BLaER1 treated with 17β-estradiol and CSF1 and Interleukin-3, amounts not matched to agents 10 nM and 100 nM (cell line): ENCODE measurements around the gene ATXN8OS.
A peak's percentile ranks its signal among the peaks of the same experiment; 100 is the strongest.

Experiments
- H3K27ac ChIP-seq, 11 experiments: shearing (Covaris generic); formaldehyde crosslinking; 2 replicates each; pipeline ENCODE4 v1.8.1; 2022
- H3K27me3 ChIP-seq, 11 experiments: shearing (Covaris generic); formaldehyde crosslinking; 2 replicates each; pipeline ENCODE4 v1.8.1; 2022
- H3K36me3 ChIP-seq, 11 experiments: shearing (Covaris generic); formaldehyde crosslinking; 2 replicates each; pipeline ENCODE4 v1.8.1; 2022
- H3K4me1 ChIP-seq, 10 experiments: shearing (Covaris generic); formaldehyde crosslinking; 2 replicates each; pipeline ENCODE4 v1.8.1; 2022
- H3K4me2 ChIP-seq, 11 experiments: shearing (Covaris generic); formaldehyde crosslinking; 2 replicates each; pipeline ENCODE4 v1.8.1; 2022
- H3K4me3 ChIP-seq, 10 experiments: shearing (Covaris generic); formaldehyde crosslinking; 2 replicates each; pipeline ENCODE4 v1.8.1; 2022
- H3K9ac ChIP-seq, 11 experiments: shearing (Covaris generic); formaldehyde crosslinking; 2 replicates each; pipeline ENCODE4 v1.8.1; 2022
- H3K9me3 ChIP-seq, 11 experiments: shearing (Covaris generic); formaldehyde crosslinking; replicated peaks in 1 of 11; 2 replicates each; pipeline ENCODE4 v1.8.1; 2022
- H4K20me1 ChIP-seq, 11 experiments: shearing (Covaris generic); formaldehyde crosslinking; 2 replicates each; pipeline ENCODE4 v1.8.1; 2022
- Cebpa-rat ChIP-seq, 11 experiments: shearing (Covaris generic); IDR thresholded peaks; 2 replicates each; pipeline ENCODE4 v1.8.1; 2022

The ATXN8OS gene

DNA sequence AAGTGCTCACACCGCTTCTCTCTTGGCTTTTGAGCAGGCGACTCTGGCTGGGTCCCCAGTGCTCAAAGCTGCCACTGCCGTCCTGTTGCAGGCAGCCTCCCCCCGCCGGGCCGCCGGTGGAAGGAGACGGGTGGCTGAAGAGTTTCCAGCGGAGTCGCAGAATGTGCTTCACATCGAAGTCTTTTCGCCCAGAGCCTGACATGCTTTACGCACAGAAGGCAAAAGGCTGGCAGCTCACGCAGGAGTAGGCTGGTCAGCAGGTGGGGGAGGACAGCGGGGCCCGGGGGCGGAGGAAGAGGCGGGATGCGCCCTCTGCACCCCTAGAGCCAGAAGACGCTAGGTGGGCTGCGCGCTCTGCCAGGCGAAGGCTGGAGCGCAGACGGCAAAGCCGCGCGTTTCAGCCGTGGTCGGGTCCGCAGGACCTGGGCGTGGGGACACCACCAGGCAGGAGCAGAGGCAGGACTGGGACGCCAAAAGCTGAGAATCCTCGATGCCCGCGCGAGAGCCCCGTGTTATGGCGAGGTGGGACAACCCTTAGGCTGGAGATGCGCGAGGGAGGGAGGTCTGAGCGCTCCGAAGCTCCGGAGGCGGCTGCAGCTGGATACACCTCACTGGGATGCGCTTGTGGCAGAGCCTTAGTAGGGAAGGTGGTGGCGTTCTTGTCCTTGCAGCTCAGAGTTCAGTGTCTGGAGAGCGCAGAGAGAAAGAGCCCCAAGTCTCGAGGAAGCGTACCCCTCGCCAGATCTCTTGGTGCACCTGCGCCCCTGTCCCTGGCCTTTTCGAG is at the start of gene ATXN8OS:
TSS of gene ATXN8OS (plus strand) at position 329 of the 784 bp plus-strand sequence.
- H3K4me3 ChIP-seq: no peak within 1 kb of the TSS
- H4K20me1 ChIP-seq: no peaks in the 10 kb centered on the region
- TF ChIP-seq Cebpa-rat (IDR thresholded peaks at IDR 0.05): no peak
- no peak within 1 kb of the TSS for H3K9ac ChIP-seq
- H3K4me1 ChIP-seq: no peaks in the 10 kb centered on the region
- H3K27ac ChIP-seq: no peak within 1 kb of the TSS
- peaks cover 0 to 12% (median 8%) of the 10 kb centered on the region in 11 experiments; a peak in 11 of 22 replicates for H3K9me3 ChIP-seq
- H3K4me2 ChIP-seq: no peak within 1 kb of the TSS
- no peaks in the 10 kb centered on the region for H3K27me3 ChIP-seq
- no peaks in the 10 kb centered on the region for H3K36me3 ChIP-seq

DNA sequence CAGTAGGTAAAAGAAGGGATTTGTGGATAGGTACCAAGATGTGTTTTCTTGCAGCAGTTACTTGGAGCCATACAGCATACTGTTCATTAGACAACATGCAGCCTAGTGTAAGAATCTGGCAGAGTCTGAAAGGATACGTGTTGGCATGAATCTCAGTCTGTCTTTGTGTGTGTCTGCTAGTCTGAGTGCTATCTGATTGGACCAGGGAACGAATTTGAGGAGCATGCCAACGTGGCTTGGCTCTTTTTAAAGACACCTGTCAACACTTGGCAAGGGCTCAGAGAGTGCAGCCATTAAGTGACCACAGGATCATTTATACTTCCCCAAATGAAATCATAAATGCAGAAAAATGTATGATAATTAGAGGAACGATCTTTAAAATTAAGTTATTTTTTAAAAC is 27.6 kb upstream of the ATXN8OS start:
- Histone ChIP-seq H3K4me2 (no peak overlapping the region), H3K9ac (no peak overlapping the region), H3K4me1 (peaks cover 0 to 15% (median 0%) of the 10 kb centered on the region in 10 experiments; a peak in 3 of 20 replicates), H3K27me3 (no peaks in the 10 kb centered on the region), H4K20me1 (no peaks in the 10 kb centered on the region), H3K9me3 (no peaks in the 10 kb centered on the region), H3K36me3 (no peaks in the 10 kb centered on the region), H3K4me3 (no peak overlapping the region), H3K27ac (no peak overlapping the region)
- no peak for TF ChIP-seq Cebpa-rat (IDR thresholded peaks at IDR 0.05)

DNA sequence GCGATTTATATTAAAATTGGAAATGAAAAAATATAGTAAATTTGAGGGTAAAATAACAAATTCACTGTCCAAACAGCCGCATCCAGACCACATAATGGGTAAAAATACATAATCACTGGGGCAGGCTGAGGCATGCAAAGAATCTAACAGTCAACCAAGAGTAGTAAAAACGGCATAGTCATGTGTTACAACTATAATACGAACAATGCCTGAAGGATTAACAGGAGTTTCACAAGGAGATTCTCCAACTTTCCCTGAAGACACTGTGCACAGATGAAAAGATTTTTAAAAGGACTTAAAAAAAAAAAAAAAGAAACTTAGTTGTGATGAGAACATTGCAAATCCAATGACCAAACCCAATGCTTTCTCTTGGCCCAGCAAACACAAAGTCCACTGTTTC is 20.4 kb upstream of the ATXN8OS start:
- Histone ChIP-seq H3K27me3 (no peaks in the 10 kb centered on the region), H3K9ac (no peak overlapping the region), H3K27ac (no peak overlapping the region), H3K4me2 (no peak overlapping the region), H3K4me1 (peaks cover 0 to 32% (median 12%) of the 10 kb centered on the region in 10 experiments; a peak in 17 of 20 replicates), H3K4me3 (no peak overlapping the region), H4K20me1 (no peaks in the 10 kb centered on the region), H3K36me3 (no peaks in the 10 kb centered on the region), H3K9me3 (no peaks in the 10 kb centered on the region)
- TF ChIP-seq Cebpa-rat (IDR thresholded peaks at IDR 0.05): no peak

DNA sequence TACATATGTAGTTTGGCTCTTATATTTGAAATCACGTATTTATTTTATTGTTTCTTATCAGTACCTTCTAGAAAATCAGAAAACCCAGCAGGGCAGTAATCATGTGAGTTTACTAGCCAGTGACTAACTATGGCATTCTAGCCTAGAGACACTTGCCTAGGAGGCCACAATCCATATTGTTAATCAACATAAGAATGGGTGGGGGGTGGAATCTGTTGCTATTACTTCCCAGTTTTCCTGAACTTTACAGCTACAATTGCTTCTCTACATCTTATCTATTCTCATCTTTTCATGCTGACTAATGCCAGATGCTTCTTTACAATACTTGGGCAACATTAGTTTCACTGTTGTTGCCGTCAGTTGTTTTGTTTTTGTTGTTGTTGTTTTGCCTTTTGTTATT is 18.7 kb upstream of the ATXN8OS start:
- Histone ChIP-seq H3K4me1 (peaks cover 0 to 32% (median 12%) of the 10 kb centered on the region in 10 experiments; a peak in 17 of 20 replicates), H3K4me2 (peak overlapping the region in 1 of 11 experiments; percentile 26; a peak in 1 of 22 replicates), H4K20me1 (no peaks in the 10 kb centered on the region), H3K27ac (no peak overlapping the region; a peak in 1 of 22 replicates), H3K36me3 (no peaks in the 10 kb centered on the region), H3K4me3 (no peak overlapping the region), H3K27me3 (no peaks in the 10 kb centered on the region), H3K9ac (no peak overlapping the region), H3K9me3 (no peaks in the 10 kb centered on the region)
- no peak for TF ChIP-seq Cebpa-rat (IDR thresholded peaks at IDR 0.05)

DNA sequence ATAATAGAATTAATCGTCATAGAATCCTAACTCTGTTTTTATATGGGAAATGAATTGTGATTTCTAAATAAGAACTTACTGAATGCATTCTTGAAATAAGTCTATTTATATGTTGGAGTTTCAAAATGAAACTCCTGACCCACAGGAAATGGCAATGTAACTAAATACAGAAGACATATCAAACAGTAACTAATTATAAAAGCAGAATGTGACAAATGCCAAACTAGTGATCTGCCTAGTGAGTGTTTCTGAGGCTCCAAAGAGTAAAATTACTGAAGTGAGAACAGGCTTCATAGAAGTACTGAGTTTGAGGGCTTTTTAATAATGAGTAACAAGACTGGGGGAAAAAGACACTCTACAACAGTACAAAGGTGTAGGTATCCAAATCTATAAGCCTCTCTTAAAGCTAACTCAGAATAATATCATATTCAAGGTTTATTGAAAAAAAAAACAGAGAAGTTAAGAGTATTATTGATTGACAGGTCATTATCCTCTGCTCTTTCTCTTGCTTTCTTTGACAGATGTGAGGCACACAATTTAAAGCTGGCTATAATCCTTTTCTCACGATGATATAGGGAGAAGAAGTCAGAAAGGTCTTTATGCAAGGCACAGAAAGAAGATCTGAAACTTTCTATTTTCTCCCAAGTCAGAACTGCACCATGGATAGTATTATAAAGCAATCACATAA is 17.4 kb upstream of the ATXN8OS start:
- Histone ChIP-seq H3K36me3 (no peaks in the 10 kb centered on the region), H3K4me1 (peaks cover 0 to 29% (median 12%) of the 10 kb centered on the region in 10 experiments; a peak in 17 of 20 replicates), H3K4me3 (no peak overlapping the region), H3K27ac (peak overlapping the region in 3 of 11 experiments; percentile 43 to 60 (median 54); a peak in 6 of 22 replicates), H3K27me3 (no peaks in the 10 kb centered on the region), H3K4me2 (peak overlapping the region; percentile 1 to 70 (median 40); a peak in 16 of 22 replicates), H4K20me1 (no peaks in the 10 kb centered on the region), H3K9ac (peak overlapping the region in 1 of 11 experiments; percentile 48; a peak in 1 of 22 replicates), H3K9me3 (no peaks in the 10 kb centered on the region)
- no peak for TF ChIP-seq Cebpa-rat (IDR thresholded peaks at IDR 0.05)

DNA sequence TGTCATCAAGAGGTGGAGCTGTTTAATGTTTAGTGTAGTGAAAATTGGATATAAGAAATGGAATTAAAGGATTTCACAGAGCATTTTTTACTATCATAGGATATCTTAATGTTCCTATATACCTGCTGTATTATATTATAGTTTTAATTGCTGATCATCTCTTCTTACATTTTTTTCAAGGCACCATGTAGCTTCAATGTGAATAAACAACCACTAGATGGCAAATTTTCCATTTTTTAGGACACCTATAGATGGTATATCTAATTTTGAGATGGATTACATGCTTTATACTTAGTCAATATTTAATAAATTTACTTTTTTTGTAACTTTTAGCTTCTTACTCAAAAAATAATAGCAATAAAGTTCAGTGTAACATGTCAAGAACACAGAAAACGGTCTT is 9.0 kb upstream of the ATXN8OS start:
- no peak overlapping the region for H3K9ac ChIP-seq
- no peaks in the 10 kb centered on the region for H3K4me1 ChIP-seq
- no peak overlapping the region for H3K4me2 ChIP-seq
- no peaks in the 10 kb centered on the region for H3K9me3 ChIP-seq
- no peak overlapping the region for H3K4me3 ChIP-seq
- TF ChIP-seq Cebpa-rat (IDR thresholded peaks at IDR 0.05): no peak
- H4K20me1 ChIP-seq: no peaks in the 10 kb centered on the region
- no peaks in the 10 kb centered on the region for H3K36me3 ChIP-seq
- H3K27ac ChIP-seq: no peak overlapping the region
- no peaks in the 10 kb centered on the region for H3K27me3 ChIP-seq

DNA sequence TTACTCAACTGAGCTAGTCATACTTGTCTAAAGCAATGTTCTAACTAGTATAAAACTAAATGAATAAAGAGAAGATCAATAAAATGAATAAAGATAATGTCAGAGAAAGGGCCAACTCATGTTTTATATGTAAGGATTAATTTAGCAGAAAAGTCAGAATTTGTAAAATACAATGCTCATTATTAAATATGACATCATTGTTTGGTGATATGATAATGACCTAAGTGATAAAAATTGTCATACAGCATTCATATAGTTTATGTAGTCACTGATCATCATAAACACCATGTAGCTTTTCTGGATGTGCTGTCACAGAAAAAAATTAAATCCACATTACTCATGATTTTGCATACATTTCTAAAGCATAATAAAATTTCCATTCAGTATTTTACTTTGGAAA is 3.1 kb upstream of the ATXN8OS start:
- H4K20me1 ChIP-seq: no peaks in the 10 kb centered on the region
- H3K4me3 ChIP-seq: no peak overlapping the region
- no peaks in the 10 kb centered on the region for H3K27me3 ChIP-seq
- no peak overlapping the region for H3K9ac ChIP-seq
- H3K4me2 ChIP-seq: no peak overlapping the region
- no peak for TF ChIP-seq Cebpa-rat (IDR thresholded peaks at IDR 0.05)
- H3K4me1 ChIP-seq: no peaks in the 10 kb centered on the region
- peaks cover 0 to 12% (median 8%) of the 10 kb centered on the region in 11 experiments; a peak in 11 of 22 replicates for H3K9me3 ChIP-seq
- H3K36me3 ChIP-seq: no peaks in the 10 kb centered on the region
- no peak overlapping the region for H3K27ac ChIP-seq

DNA sequence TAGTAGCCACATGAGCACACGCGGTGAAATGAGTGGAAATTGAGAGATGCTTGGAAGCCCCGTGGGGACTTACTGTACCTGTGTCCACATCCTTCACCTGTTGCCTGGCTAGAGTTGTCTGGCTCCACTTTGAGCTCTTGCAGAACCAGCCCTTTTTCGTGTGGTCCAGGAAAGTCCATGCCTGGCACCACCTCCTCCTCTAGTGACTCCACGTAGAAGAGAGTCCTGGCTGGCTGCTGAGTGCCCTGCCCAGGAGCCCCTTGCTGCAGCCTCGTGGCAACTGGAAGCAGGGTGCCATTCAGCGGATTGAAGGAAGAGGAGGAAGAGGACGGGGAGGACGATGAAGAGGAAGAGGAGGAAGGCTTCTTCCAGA is 515 bp upstream of the ATXN8OS start:
- Histone ChIP-seq H3K4me2 (no peak overlapping the region), H3K4me3 (no peak overlapping the region), H3K27me3 (no peaks in the 10 kb centered on the region)

DNA sequence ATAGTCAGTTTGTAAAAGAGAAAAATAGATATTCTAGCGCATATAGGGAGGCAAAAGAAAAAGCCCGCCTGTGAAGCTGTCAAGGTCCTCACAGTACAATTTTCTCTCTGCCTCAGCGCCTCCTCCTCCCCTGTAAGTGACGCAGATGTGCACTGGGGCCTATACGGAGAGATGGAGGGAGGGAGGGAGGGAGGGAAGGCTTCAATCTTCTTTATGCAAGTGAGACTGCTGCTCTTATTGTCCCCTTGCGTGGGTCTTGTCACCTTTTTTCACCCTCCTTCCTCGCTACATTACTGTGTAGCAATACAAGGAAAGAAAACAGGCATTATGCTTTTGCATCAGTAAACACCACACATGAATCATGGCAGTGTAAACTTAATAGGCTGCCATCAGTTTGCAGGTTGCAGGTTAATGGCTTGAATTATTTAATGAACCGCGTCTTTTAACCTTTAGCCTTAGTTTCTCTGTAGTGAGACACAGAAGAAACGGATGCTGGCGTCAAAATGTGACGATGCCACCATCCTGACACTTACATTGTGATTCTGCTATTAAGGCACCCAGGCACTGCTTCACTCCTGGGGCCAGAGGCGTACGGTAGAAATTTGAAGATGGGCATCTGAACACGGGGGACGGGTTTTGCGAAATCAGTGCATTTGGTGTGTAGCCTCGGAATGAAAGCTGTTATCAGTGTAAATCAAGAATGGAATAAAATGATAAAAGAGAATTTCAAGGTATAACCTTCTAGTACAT is 905 bp downstream of the ATXN8OS start, which contains the start of gene KLHL1:
TSS of gene KLHL1 (minus strand) at position 97 of the 750 bp plus-strand sequence. CDS start 753 bp downstream, outside the sequence.
- Histone ChIP-seq H3K36me3 (no peaks in the 10 kb centered on the region), H3K4me1 (no peaks in the 10 kb centered on the region), H3K9ac (no peak within 1 kb of the TSS), H3K4me3 (no peak within 1 kb of the TSS), H3K27me3 (no peaks in the 10 kb centered on the region), H3K9me3 (peaks cover 0 to 12% (median 8%) of the 10 kb centered on the region in 11 experiments; a peak in 11 of 22 replicates), H3K4me2 (no peak within 1 kb of the TSS), H3K27ac (no peak within 1 kb of the TSS), H4K20me1 (no peaks in the 10 kb centered on the region)
- TF ChIP-seq Cebpa-rat (IDR thresholded peaks at IDR 0.05): no peak

More for the DNA sequence above, 515 bp upstream of the ATXN8OS start:
- H3K36me3 ChIP-seq: no peaks in the 10 kb centered on the region
- H3K4me1 ChIP-seq: no peaks in the 10 kb centered on the region
- H3K9ac ChIP-seq: no peak overlapping the region
- TF ChIP-seq Cebpa-rat (IDR thresholded peaks at IDR 0.05): no peak
- no peaks in the 10 kb centered on the region for H4K20me1 ChIP-seq
- peaks cover 0 to 12% (median 8%) of the 10 kb centered on the region in 11 experiments; a peak in 11 of 22 replicates for H3K9me3 ChIP-seq
- no peak overlapping the region for H3K27ac ChIP-seq
